Osteoblast (primary cell): ENCODE results near the gene MMP10. TPM values are rescaled to one million over a fixed set of nuclear protein-coding genes. Genes with fewer than 3 reads are reported as not detected.

Experiments
- DNase-seq: peaks from one replicate; pipeline ENCODE4 v3.0.0; 2011; ENCODE audit warnings: low spot score, mixed read lengths; ENCODE audit not compliant: insufficient read length; ENCODE audit errors: missing footprints
- H2AFZ ChIP-seq: 2 replicates; pipeline ENCODE4 v1.6.0; 2011; ENCODE audit warnings: mild to moderate bottlenecking, low read length
- H3K27ac ChIP-seq: 2 replicates; pipeline ENCODE4 v1.5.1; 2011; ENCODE audit warnings: mild to moderate bottlenecking, low read depth, low read length, moderate library complexity
- H3K27me3 ChIP-seq: 2 replicates; pipeline ENCODE4 v1.6.0; 2012; ENCODE audit warnings: mild to moderate bottlenecking, control low read depth, inconsistent platforms, low read length, moderate library complexity; ENCODE audit not compliant: insufficient read depth
- H3K36me3 ChIP-seq: 2 replicates; pipeline ENCODE4 v1.5.1; 2011; ENCODE audit warnings: mild to moderate bottlenecking, low read length, control low read depth, moderate library complexity; ENCODE audit not compliant: insufficient read depth
- H3K4me1 ChIP-seq: 2 replicates; pipeline ENCODE4 v1.5.1; 2011; ENCODE audit warnings: mild to moderate bottlenecking, low read length, control low read depth, moderate library complexity; ENCODE audit not compliant: insufficient read depth
- H3K4me2 ChIP-seq: 2 replicates; pipeline ENCODE4 v1.6.0; 2011; ENCODE audit warnings: mild to moderate bottlenecking, low read length; ENCODE audit not compliant: insufficient read depth
- H3K4me3 ChIP-seq: fragments of 200-600 bp; sonication (generic); 3 replicates; pipeline ENCODE4 v1.5.1; 2012; ENCODE audit warnings: mild to moderate bottlenecking, low read length, inconsistent platforms; ENCODE audit not compliant: insufficient read depth
- H3K79me2 ChIP-seq: 2 replicates; pipeline ENCODE4 v1.6.0; 2012; ENCODE audit warnings: mild to moderate bottlenecking, low read length, control low read depth, inconsistent platforms; ENCODE audit not compliant: insufficient read depth
- H3K9me3 ChIP-seq: 2 replicates; pipeline ENCODE4 v1.5.1; 2011; ENCODE audit warnings: low read depth, low read length, control low read depth
- H4K20me1 ChIP-seq: 2 replicates; pipeline ENCODE4 v1.6.0; 2012; ENCODE audit warnings: mild to moderate bottlenecking, low read length, control low read depth; ENCODE audit not compliant: insufficient read depth
- total RNA-seq: library from RNA; depleted of rRNA; stranded (reverse); fragments of >200 nt; gene quantifications from 2 replicates; pipeline ENCODE4 v1.2.3, GENCODE V29; 2012
- TF ChIP-seq, protein P1 (sequence below): IDR thresholded peaks from 2 replicates; pipeline ENCODE4 v1.5.1; 2011; ENCODE audit warnings: mild to moderate bottlenecking, low read depth, low read length, moderate library complexity; ENCODE audit errors: extremely low read depth

Gene MMP10
- total RNA-seq, 1 donor, result not detected

DNA sequence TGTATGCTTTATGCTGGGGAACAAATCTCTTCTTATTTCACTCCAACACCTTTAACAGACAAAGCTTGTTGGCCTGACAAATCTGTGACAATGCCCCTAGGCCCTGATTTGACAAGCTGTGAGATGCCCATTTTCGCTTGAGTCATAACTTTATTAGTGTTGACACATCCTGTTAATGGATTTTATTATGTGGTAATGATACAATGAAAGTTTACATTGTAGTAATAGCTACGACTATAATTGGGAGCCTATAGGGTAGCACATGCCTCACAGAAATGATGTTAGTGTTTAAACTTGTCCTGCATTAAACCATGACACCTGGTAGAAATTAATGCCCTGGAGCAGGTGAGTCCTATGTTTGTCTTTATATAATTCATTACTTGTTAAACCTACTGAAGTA is 3.3 kb upstream of the MMP10 start:
- Histone ChIP-seq H3K27ac (no peak overlapping the region), H3K9me3 (no peaks in the 10 kb centered on the region), H3K27me3 (no peaks in the 10 kb centered on the region), H4K20me1 (no peaks in the 10 kb centered on the region), H3K36me3 (no peaks in the 10 kb centered on the region), H3K4me3 (no peak overlapping the region), H3K4me1 (no peaks in the 10 kb centered on the region), H3K4me2 (no peak overlapping the region), H3K79me2 (no peaks in the 10 kb centered on the region), H2AFZ (no peak overlapping the region)
- TF ChIP-seq, protein P1, sequence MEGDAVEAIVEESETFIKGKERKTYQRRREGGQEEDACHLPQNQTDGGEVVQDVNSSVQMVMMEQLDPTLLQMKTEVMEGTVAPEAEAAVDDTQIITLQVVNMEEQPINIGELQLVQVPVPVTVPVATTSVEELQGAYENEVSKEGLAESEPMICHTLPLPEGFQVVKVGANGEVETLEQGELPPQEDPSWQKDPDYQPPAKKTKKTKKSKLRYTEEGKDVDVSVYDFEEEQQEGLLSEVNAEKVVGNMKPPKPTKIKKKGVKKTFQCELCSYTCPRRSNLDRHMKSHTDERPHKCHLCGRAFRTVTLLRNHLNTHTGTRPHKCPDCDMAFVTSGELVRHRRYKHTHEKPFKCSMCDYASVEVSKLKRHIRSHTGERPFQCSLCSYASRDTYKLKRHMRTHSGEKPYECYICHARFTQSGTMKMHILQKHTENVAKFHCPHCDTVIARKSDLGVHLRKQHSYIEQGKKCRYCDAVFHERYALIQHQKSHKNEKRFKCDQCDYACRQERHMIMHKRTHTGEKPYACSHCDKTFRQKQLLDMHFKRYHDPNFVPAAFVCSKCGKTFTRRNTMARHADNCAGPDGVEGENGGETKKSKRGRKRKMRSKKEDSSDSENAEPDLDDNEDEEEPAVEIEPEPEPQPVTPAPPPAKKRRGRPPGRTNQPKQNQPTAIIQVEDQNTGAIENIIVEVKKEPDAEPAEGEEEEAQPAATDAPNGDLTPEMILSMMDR, result no peak
- DNase-seq, result no peak

DNA sequence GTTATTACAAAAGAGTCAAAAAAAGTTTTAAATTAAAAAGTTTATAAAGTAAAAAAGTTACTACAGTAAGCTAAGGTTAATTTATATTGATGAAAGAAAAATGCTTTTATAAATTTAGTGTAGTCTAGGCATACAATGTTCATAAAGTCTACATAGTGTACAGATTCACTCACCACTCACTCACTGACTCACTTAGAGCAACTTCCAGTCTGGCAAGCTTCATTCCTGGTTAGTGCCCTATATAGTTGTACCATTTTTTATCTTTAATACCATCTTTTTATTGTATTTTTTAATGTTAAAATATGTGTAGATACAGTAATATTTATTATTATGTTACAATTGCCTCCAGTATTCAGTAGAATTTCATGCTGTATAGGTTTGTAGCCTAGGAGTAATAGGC is 2.6 kb upstream of the MMP10 start:
- DNase-seq, result no peak
- Histone ChIP-seq H3K4me1 (no peaks in the 10 kb centered on the region), H3K27ac (no peak overlapping the region), H4K20me1 (no peaks in the 10 kb centered on the region), H3K79me2 (no peaks in the 10 kb centered on the region), H3K27me3 (no peaks in the 10 kb centered on the region), H3K9me3 (no peaks in the 10 kb centered on the region), H2AFZ (no peak overlapping the region), H3K4me2 (no peak overlapping the region), H3K4me3 (no peak overlapping the region), H3K36me3 (no peaks in the 10 kb centered on the region)
- TF ChIP-seq, protein P1, result no peak

DNA sequence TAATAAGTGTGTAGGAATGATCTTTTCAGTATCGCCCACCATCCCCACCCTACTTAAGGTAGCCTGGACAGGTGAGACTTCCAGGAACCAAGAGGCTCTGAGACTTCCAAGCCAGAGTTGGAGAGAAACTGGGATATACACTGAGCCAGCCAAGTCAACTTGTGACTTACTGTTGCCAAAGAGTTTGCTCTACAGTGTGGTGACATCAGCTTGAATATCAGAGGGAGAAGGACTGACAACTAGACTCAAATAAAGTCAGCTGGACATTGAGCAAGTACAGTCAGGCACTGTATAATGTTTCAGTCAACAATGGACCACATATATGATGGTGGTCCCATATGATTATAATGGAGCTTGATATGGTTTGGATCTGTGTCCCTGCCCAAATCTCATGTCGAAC is 1.2 kb upstream of the MMP10 start:
- Histone ChIP-seq H3K4me1 (no peaks in the 10 kb centered on the region), H3K9me3 (no peaks in the 10 kb centered on the region), H3K4me2 (no peak overlapping the region), H3K36me3 (no peaks in the 10 kb centered on the region), H4K20me1 (no peaks in the 10 kb centered on the region), H3K79me2 (no peaks in the 10 kb centered on the region), H3K27ac (no peak overlapping the region), H2AFZ (no peak overlapping the region), H3K4me3 (no peak overlapping the region), H3K27me3 (no peaks in the 10 kb centered on the region)
- no peak for DNase-seq
- TF ChIP-seq, protein P1, result no peak

DNA sequence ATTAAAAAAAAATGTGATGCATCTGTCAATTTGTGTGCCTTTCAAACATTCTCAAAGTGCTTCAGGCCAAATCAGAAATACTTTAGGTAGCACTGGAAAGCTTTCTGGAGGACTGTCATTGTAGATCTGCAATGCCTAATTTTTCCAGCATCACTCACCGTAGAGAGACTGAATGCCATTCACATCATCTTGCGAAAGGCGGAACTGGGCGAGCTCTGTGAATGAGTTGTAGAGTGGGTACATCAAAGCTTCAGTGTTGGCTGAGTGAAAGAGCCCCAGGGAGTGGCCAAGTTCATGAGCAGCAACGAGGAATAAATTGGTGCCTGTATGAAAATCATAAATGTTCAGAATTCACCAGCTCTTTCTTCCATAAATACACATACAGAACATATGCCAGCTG is 4.0 kb downstream of the MMP10 start:
- Histone ChIP-seq H3K4me3 (no peak overlapping the region), H3K79me2 (no peaks in the 10 kb centered on the region), H3K27ac (no peak overlapping the region), H3K9me3 (no peaks in the 10 kb centered on the region), H2AFZ (no peak overlapping the region), H3K27me3 (peaks cover 9% of the 10 kb centered on the region), H3K4me2 (no peak overlapping the region), H4K20me1 (no peaks in the 10 kb centered on the region), H3K36me3 (no peaks in the 10 kb centered on the region), H3K4me1 (no peaks in the 10 kb centered on the region)
- no peak for DNase-seq
- TF ChIP-seq, protein P1, result no peak
